Gastrocnemius medialis (tissue), 4 donors: ENCODE results near the gene ARHGAP26. TPM values are rescaled to one million over a fixed set of nuclear protein-coding genes. Genes with fewer than 3 reads are reported as not detected.

Experiments used
- ATAC-seq, 2 donors: fragments of 150-250 bp; one replicate each; pipeline ENCODE4 v1.9.1; 2016
- DNase-seq, 2 donors: peaks; one replicate each; pipeline ENCODE4 v3.0.0-alpha.2; 2019
- H3K27ac ChIP-seq, 4 donors: fragments of 200-600 bp; sonication (generic); 1 replicate in 1 of 4; 2 replicates in 3 of 4; pipeline ENCODE4 v1.5.1; 2016 to 2018; ENCODE audit warnings: mild to moderate bottlenecking in 2 of 4, moderate library complexity in 1 of 4
- H3K27me3 ChIP-seq, 3 donors: fragments of 200-600 bp; sonication (generic) in 2 of 3; 1 replicate in 1 of 3; 2 replicates in 2 of 3; pipeline versions ENCODE4 v1.5.1 to v1.6.0; 2016 to 2019; ENCODE audit warnings: mild to moderate bottlenecking in 1 of 3, moderate library complexity in 1 of 3
- H3K36me3 ChIP-seq, 2 donors: fragments of 200-600 bp; sonication (generic) in 1 of 2; one replicate each; pipeline ENCODE4 v1.5.1; 2017 to 2018
- H3K4me1 ChIP-seq, 2 donors: fragments of 200-600 bp; sonication (generic) in 1 of 2; one replicate each; pipeline ENCODE4 v1.5.1; 2016 to 2017; ENCODE audit warnings: mild to moderate bottlenecking in 2 of 2
- H3K4me3 ChIP-seq, 4 donors: fragments of 200-600 bp; sonication (generic) in 3 of 4; 1 replicate in 1 of 4; 2 replicates in 3 of 4; pipeline ENCODE4 v1.5.1; 2016 to 2019; ENCODE audit warnings: mild to moderate bottlenecking in 2 of 4
- H3K9me3 ChIP-seq, 3 donors: fragments of 200-600 bp; sonication (generic) in 2 of 3; 1 replicate in 1 of 3; 2 replicates in 2 of 3; pipeline ENCODE4 v1.5.1; 2016 to 2019
- CTCF ChIP-seq, 5 experiments: fragments of 450-650 bp in 3 of 5; fragments of 200-600 bp in 2 of 5; sonication (generic) in 2 of 5; IDR thresholded peaks in 4 of 5; conservative IDR thresholded peaks in 1 of 5; 1 replicate in 4 of 5; 2 replicates in 1 of 5; pipeline ENCODE4 v1.5.1; 2016 to 2019; ENCODE audit warnings: antibody characterized with exemption in 5 of 5, mild to moderate bottlenecking in 3 of 5, moderate library complexity in 3 of 5
- POLR2A ChIP-seq, 2 donors: fragments of 450-650 bp; IDR thresholded peaks; one replicate each; pipeline ENCODE4 v1.6.1; 2017; ENCODE audit warnings: antibody characterized with exemption in 2 of 2, mild to moderate bottlenecking in 2 of 2, moderate library complexity in 2 of 2
- in situ Hi-C, 4 donors: fragments of 200-750 bp; cut with MboI; loops; one replicate each; pipeline versions ENCODE4 v1.15.0 to v1.8.0; 2017; ENCODE audit warnings: low sequenced_read_pairs in 4 of 4
- intact Hi-C: fragments of 100-400 bp; cut with DNase I; formaldehyde crosslinking; loops from one replicate; pipeline ENCODE4 v1.15.1; 2023; ENCODE audit warnings: low total_unique reads
- total RNA-seq, 4 donors: library from RNA; depleted of rRNA; stranded (reverse); fragments of >200 nt; gene quantifications; one replicate each; pipeline versions ENCODE4 v1.1.0 to v1.2.3, GENCODE V29; 2016

The ARHGAP26 gene
- total RNA-seq, 4 donors from 2014 or later = 9.1 to 22.4 (median 13.4) TPM

GRCh38 chr5:142966121-142966420, 195.9 kb downstream of the ARHGAP26 start:
- TF ChIP-seq POLR2A (IDR thresholded peaks at IDR 0.05) (no peak), CTCF (IDR thresholded peaks at IDR 0.05 in 4 of 5, conservative IDR thresholded peaks at IDR 0.05 in 1 of 5) (no peak)
- no peak for ATAC-seq
- DNase-seq = no peak
- no peaks in the 10 kb centered on the region for H3K27me3 ChIP-seq
- no peaks in the 10 kb centered on the region for H3K36me3 ChIP-seq
- peaks cover 0 to 4% of the 10 kb centered on the region in 2 donors for H3K4me1 ChIP-seq
- in situ Hi-C loops = no loop called here
- no peak overlapping the region for H3K4me3 ChIP-seq
- intact Hi-C loops = no loop called here
- H3K27ac ChIP-seq = peak overlapping the region in 1 of 4 donors; percentile 12
- H3K9me3 ChIP-seq = no peaks in the 10 kb centered on the region

- TF ChIP-seq CTCF (IDR thresholded peaks at IDR 0.05 in 4 of 5, conservative IDR thresholded peaks at IDR 0.05 in 1 of 5) (no peak), POLR2A (IDR thresholded peaks at IDR 0.05) (no peak)
- DNase-seq (no peak), ATAC-seq (no peak)
- no peak overlapping the region for H3K4me3 ChIP-seq
- H3K27me3 ChIP-seq = no peaks in the 10 kb centered on the region
- peaks cover 0 to 4% of the 10 kb centered on the region in 2 donors for H3K4me1 ChIP-seq
- intact Hi-C loops (no loop called here), in situ Hi-C loops (no loop called here)
- H3K27ac ChIP-seq = no peak overlapping the region
- H3K36me3 ChIP-seq = no peaks in the 10 kb centered on the region
- H3K9me3 ChIP-seq = no peaks in the 10 kb centered on the region
These were observed 199.0 kb downstream of the ARHGAP26 start for GRCh38 chr5:142969186-142969585.

GRCh38 chr5:142969624-142970439, 199.7 kb downstream of the ARHGAP26 start:
- Histone ChIP-seq H3K9me3 (no peaks in the 10 kb centered on the region), H3K4me1 (peaks cover 0 to 4% of the 10 kb centered on the region in 2 donors), H3K36me3 (no peaks in the 10 kb centered on the region), H3K27me3 (no peaks in the 10 kb centered on the region), H3K27ac (no peak overlapping the region), H3K4me3 (no peak overlapping the region)
- in situ Hi-C loops = no loop called here
- intact Hi-C loops = no loop called here
- TF ChIP-seq POLR2A (IDR thresholded peaks at IDR 0.05) = no peak
- no peak for TF ChIP-seq CTCF (IDR thresholded peaks at IDR 0.05 in 4 of 5, conservative IDR thresholded peaks at IDR 0.05 in 1 of 5)
- DNase-seq (no peak), ATAC-seq (no peak)

- intact Hi-C loops = no loop called here
- no peaks in the 10 kb centered on the region for H3K9me3 ChIP-seq
- H3K27ac ChIP-seq = no peak overlapping the region
- DNase-seq (no peak), ATAC-seq (no peak)
- H3K36me3 ChIP-seq = no peaks in the 10 kb centered on the region
- H3K4me3 ChIP-seq = no peak overlapping the region
- H3K4me1 ChIP-seq = peaks cover 0 to 3% of the 10 kb centered on the region in 2 donors
- no peak for TF ChIP-seq POLR2A (IDR thresholded peaks at IDR 0.05)
- TF ChIP-seq CTCF (IDR thresholded peaks at IDR 0.05 in 4 of 5, conservative IDR thresholded peaks at IDR 0.05 in 1 of 5) = no peak
- no peaks in the 10 kb centered on the region for H3K27me3 ChIP-seq
- in situ Hi-C loops = no loop called here
These were observed 200.4 kb downstream of the ARHGAP26 start for GRCh38 chr5:142970440-142971030.
